RPMI8226 (cell line): ENCODE results near the gene ERICH6.
"Not testable (repeated sequence)": the region's sequence is repeated elsewhere in the genome, so short reads cannot be mapped to it uniquely, and the experiment has no call there.

Experiments
- DNase-seq: peaks from one replicate; pipeline ENCODE4 v3.0.0-alpha.2; 2015

ERICH6 gene

DNA sequence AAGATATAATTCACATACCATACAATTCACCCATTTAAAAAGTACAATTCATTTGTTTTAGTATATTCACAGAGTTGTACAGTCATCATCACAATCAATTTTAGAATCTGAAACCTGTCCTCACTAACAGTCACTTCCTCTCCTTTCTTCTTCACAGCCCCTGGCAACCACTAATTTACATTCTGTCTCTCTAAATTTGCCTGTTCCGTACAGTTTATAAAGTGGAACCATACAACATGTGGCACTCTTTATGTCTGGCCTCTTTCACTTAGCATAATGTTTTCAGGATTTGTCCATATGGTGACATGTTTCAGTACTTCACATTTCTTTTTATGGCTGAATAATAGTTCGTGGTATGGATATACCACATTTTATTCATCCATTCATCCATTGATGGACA lies 22.7 kb downstream of the ERICH6 start:
- DNase-seq = peak; percentile 45

- DNase-seq = no peak
These were observed 23.2 kb downstream of the ERICH6 start for GRCh38 chr3:150680562-150680961.

DNA sequence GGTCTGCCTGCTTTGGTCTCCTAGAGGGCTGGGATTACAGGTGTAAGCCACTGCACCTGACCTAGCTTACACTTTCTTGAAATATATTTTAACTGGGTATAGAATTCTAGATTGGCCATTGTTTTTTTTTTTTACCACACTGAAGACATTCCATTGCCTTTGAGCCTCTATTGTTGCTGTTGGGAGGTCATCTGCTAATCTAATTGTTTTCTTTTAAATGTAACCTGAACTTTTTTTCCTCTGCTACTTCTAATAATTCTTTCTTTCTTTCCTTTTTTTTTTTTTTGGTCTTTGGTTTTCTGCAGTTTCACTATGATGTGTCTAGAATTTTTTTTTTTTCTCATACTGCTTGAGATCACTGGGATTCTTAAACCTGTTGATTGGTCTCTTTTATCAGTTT lies 28.1 kb downstream of the ERICH6 start:
- DNase-seq = no peak

- DNase-seq = no peak
These were observed 29.8 kb downstream of the ERICH6 start for GRCh38 chr3:150673966-150674365.

DNA sequence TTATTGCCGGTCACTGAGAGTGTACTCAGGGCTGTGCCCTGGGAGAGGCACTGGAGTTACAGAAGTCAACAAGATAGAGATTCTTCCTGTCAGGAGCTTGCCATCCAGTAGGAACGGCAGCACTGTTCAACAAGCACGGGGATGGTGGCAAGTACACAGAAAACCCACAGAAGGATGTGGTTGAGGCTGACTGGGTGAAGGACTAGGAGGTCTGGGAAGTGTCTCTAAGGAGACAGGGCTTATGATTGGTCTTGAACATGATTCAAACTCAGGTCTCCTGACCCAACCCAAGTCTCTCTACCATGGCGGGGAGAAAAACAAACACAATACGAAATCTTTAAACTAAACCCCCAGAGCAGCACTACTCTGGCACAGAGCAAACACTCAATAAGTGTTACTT lies 37.6 kb downstream of the ERICH6 start:
- DNase-seq = no peak

DNA sequence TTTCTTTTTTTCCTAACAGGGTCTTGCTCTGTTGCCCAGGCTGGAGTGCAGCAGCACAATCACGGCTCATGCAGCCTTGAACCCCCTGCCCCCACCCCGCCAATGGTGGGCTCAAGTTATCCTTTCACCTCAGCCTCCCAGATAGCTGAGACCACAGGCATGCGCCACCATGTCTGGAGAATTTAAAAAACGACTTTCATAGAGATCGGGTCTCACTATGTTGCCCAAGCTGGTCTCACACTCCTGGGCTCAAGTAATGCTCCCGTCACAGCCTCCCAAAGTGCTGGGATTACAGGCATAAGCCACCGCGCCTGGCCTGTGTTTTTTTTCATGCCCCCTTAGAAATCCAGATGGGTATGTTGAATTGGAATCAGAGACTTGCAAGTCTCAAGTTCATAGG lies 40.3 kb downstream of the ERICH6 start:
- DNase-seq = no peak

GRCh38 chr3:150662410-150663200 lies 41.1 kb downstream of the ERICH6 start:
- DNase-seq = no peak

GRCh38 chr3:150656316-150656715 lies 47.4 kb downstream of the ERICH6 start:
- DNase-seq = no peak

DNA sequence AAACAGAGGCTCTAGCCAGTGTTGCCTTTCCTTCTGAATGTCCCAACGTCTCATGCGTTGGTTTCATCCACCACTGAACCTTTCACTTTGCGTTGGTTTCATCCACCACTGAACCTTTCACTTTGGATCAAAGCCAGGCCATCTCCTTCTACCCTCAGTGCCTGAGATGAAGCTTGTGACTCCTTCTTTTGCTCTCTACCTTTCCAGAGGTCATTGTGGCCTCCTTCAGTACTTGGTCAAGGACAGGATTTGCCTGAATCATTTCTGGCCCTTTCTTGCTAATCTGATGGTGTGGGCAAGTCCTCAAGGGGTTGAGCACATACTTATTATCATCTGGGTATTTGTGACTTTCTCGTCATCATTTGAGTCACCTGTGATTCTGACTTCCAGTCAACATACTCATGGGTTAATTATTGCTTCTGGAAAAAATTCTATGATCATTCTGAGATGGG lies 50.6 kb downstream of the ERICH6 start:
- DNase-seq = peak; percentile 23

GRCh38 chr3:150640256-150640655 lies 63.5 kb downstream of the ERICH6 start:
- no peak for DNase-seq

DNA sequence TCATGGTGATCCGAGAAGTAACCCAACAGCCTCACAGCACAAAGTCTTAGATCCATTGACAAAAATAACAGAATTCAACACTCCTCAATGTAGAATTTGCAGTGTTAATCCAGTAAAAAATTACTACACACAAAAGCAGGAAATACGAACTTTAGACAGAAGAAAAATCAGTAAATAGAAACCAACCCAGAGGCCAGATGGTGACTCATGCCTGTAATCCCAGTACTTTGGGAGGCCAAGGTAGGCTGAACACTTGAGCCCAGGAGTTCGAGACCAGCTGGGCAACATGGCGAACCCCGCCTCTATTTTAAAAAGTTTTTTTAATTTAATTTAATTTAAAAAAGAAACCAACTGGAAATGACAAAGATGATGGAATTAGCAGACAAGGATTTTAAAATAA lies 64.5 kb downstream of the ERICH6 start:
- no peak for DNase-seq

DNA sequence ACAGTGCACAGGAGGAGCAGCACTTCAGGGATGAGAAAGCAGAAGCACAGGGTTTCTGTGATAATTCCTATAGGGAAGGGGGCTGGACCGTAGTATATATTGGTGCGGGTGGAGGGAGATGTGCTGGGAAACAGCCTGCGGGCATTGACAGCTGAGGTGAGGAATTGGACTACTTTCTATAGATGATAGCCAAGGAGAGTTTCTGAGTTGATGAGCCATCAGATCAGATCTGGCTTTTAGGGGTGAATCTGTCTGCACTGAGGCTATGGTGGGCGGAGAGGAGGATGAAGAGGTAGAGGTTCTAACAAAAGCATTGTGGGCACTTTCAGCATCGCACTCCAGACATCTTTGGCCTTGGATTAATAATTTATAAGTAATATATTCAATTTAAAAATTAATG lies 67.5 kb downstream of the ERICH6 start:
- DNase-seq = no peak

GRCh38 chr3:150635526-150635925 lies 68.2 kb downstream of the ERICH6 start:
- peak; percentile 42 for DNase-seq

DNA sequence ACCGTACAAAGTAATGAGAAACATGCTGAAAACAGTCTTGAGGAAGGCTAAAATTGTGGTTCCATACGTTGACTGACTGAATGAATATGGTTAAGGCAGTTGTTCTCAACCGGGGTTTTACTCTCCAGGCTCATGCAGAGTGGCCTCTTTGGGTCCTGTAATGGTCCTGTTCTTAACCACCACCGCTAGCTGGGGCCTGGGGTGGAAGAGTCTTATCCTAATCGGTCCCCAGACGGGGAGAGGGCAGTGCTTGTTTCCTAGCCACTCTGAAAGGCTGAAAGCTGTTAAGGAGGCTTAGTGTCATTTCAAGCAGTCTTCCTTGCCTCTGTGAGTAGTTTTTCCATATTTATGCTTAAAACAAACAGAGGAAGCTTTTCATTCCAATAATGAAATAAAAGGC lies 68.6 kb downstream of the ERICH6 start:
- no peak for DNase-seq

- DNase-seq = no peak
These were observed 72.1 kb downstream of the ERICH6 start for GRCh38 chr3:150631515-150632221.

GRCh38 chr3:150627557-150627956 lies 76.2 kb downstream of the ERICH6 start:
- DNase-seq = no peak

- DNase-seq = no peak
These were observed 77.4 kb downstream of the ERICH6 start for GRCh38 chr3:150626148-150626930.

DNA sequence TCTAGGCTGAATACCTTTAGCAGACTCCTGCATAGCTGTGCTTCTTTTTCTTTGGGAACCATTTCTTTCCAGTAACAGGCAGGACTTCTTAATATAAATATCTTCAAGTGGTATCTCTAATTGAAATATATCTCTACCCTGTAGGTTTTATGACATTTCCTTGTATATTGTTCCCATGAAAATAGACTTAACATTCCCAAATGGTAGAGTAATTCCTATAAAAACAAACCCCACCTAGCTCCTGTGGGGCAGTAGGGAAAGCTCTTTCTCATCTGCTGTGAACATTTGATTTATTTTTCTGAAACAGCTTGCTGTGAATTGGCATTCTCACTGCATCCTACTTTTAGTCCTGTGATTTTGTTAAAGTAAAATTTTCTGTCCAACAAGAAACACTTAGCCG lies 79.8 kb downstream of the ERICH6 start:
- no peak for DNase-seq

GRCh38 chr3:150622955-150623354 lies 80.8 kb downstream of the ERICH6 start:
- not testable (repeated sequence) for DNase-seq

DNA sequence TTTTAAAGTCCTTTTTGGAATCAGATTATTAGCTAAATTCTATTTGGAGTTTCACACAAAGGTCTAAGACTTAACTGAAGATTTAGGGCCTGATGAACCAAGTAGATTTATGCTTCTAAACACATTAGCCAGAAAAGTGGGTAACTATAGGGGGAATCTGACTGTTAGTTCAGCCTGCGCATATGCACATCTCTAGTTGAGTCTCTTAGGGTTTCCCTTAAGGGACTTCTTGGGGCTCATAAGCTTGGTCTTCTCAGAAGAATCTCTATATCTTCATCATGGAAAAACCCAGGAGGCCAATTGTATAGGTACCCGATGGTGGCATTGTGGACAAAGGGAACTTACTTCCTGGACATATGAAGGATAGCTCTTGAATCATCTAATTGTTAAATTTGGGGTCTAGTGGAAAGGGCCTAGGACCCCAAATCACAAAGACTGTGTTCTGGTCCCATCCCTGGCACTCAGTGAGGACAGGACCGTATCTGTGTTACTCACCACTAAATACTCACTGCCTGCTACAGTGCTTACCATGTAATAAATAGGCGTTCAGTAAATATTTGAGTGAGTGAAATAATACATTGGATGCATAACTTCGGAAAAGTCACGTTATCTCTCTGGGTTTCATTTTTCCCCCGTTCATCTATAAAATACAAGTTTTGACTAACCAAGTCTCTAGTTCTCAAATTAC lies 83.6 kb downstream of the ERICH6 start:
- DNase-seq = peak; percentile 1

- DNase-seq = no peak
These were observed 89.8 kb downstream of the ERICH6 start for GRCh38 chr3:150613709-150614480.

- peak; percentile 76 for DNase-seq
These were observed 90.7 kb downstream of the ERICH6 start for GRCh38 chr3:150613034-150613433.
